IgD-negative memory B cell (primary cell): ENCODE results near the gene TEKT3. TPM values are rescaled to one million over a fixed set of nuclear protein-coding genes. Genes with fewer than 3 reads are reported as not detected.
A peak's percentile ranks its signal among the peaks of the same experiment; 100 is the strongest.

ENCODE experiments used
- H3K27ac Mint-ChIP-seq, 3 donors: one replicate each; pipeline ENCODE4 v1.8.0; 2020 to 2022; ENCODE audit warnings: mild to moderate bottlenecking in 3 of 3, mixed read lengths in 3 of 3, moderate library complexity in 1 of 3
- H3K27me3 Mint-ChIP-seq: one replicate; pipeline ENCODE4 v1.8.0; 2021; ENCODE audit warnings: mixed read lengths
- H3K36me3 Mint-ChIP-seq: one replicate; pipeline ENCODE4 v1.8.0; 2020; ENCODE audit warnings: mild to moderate bottlenecking, mixed read lengths
- H3K4me1 Mint-ChIP-seq, 3 donors: one replicate each; pipeline ENCODE4 v1.8.0; 2020 to 2022; ENCODE audit warnings: mixed read lengths in 3 of 3, mild to moderate bottlenecking in 1 of 3
- H3K4me3 Mint-ChIP-seq, 4 donors: one replicate each; pipeline ENCODE4 v1.8.0; 2020 to 2022; ENCODE audit warnings: mild to moderate bottlenecking in 4 of 4, mixed read lengths in 4 of 4, moderate library complexity in 3 of 4
- H3K9me3 Mint-ChIP-seq, 3 donors: one replicate each; pipeline ENCODE4 v1.8.0; 2020 to 2021; ENCODE audit warnings: mixed read lengths in 3 of 3, mild to moderate bottlenecking in 1 of 3
- polyA plus RNA-seq: library from polyadenylated mRNA; unstranded; fragments of 300-500 nt; fragmentation: Illumina TruSeq; gene quantifications from one replicate; pipeline ENCODE4 v1.2.3, GENCODE V29; 2021

TEKT3 gene
- not detected for polyA plus RNA-seq

DNA sequence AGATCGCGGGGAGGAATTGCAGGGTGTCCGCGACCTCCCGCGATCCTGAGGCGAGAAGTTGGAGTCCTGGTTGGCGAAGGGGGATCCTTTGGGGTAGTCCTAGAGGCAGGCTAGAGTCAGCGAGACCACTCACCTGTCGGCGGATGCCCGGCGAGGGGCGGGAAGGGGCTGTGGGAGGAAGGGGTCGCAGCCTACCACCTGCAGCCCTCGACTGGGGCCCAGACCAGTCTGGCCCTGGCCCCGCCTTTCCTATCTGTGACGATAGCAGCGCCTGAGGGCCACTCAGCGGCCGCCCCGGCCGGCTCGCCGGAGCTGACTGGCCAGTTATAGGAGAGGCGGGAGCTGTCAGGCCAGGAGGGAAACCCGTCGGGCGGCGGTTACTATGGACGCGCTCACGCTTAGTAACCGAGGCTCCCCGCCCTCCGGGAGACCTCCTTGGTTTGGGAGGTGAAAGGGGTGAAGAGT is at the start of gene TEKT3:
Gene TEKT3 (minus strand): TSS at position 213 of the 465 bp plus-strand sequence. CDS start 10,012 bp downstream, outside the sequence.
- H3K4me1 Mint-ChIP-seq: peaks cover 4 to 5% (median 4%) of the 10 kb centered on the region in 3 donors
- H3K27ac Mint-ChIP-seq: no peak within 1 kb of the TSS
- peaks cover 29% of the 10 kb centered on the region for H3K27me3 Mint-ChIP-seq
- peaks cover 0 to 8% (median 0%) of the 10 kb centered on the region in 3 donors for H3K9me3 Mint-ChIP-seq
- H3K36me3 Mint-ChIP-seq: peaks cover 1% of the 10 kb centered on the region
- peak within 1 kb of the TSS in 3 of 4 donors; percentile 10 to 39 (median 35) for H3K4me3 Mint-ChIP-seq

- H3K27ac Mint-ChIP-seq: no peak overlapping the region
- H3K4me1 Mint-ChIP-seq: no peaks in the 10 kb centered on the region
- peaks cover 2% of the 10 kb centered on the region for H3K36me3 Mint-ChIP-seq
- H3K27me3 Mint-ChIP-seq: peaks cover 9% of the 10 kb centered on the region
- peaks cover 4 to 6% (median 4%) of the 10 kb centered on the region in 3 donors for H3K9me3 Mint-ChIP-seq
- no peak overlapping the region for H3K4me3 Mint-ChIP-seq
Measured at GRCh38 chr17:15388356-15389041, 47.1 kb upstream of the TEKT3 start.

DNA sequence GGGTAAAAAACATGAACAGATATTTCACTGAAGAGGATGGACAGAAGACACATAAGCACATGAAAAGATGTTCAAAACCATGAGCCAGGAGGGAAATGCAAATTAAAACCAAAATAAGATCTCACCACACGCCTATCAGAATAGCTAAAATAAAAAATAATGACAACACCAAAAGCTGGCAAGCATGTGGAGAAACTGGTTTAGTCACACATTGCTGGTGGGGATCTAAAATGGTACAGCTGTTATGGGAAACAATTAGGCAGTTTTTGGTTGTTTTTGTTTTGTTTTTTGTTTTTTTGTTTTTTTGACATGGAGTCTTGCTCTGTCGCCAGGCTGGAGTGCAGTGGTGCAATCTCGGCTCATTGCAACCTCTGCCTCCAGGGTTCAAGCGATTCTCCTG is 44.7 kb upstream of the TEKT3 start:
- Mint-ChIP-seq H3K27ac (no peak overlapping the region), H3K9me3 (peaks cover 3 to 4% (median 4%) of the 10 kb centered on the region in 3 donors), H3K4me1 (no peaks in the 10 kb centered on the region), H3K27me3 (peaks cover 10% of the 10 kb centered on the region), H3K4me3 (no peak overlapping the region), H3K36me3 (peaks cover 2% of the 10 kb centered on the region)

GRCh38 chr17:15385305-15385704 is 43.9 kb upstream of the TEKT3 start:
- H3K27me3 Mint-ChIP-seq: peaks cover 10% of the 10 kb centered on the region
- no peak overlapping the region for H3K4me3 Mint-ChIP-seq
- peaks cover 2% of the 10 kb centered on the region for H3K36me3 Mint-ChIP-seq
- no peak overlapping the region for H3K27ac Mint-ChIP-seq
- no peaks in the 10 kb centered on the region for H3K4me1 Mint-ChIP-seq
- peaks cover 3 to 4% (median 4%) of the 10 kb centered on the region in 3 donors for H3K9me3 Mint-ChIP-seq

GRCh38 chr17:15384142-15384787 is 42.9 kb upstream of the TEKT3 start:
- H3K9me3 Mint-ChIP-seq: peaks cover 3 to 4% (median 4%) of the 10 kb centered on the region in 3 donors

DNA sequence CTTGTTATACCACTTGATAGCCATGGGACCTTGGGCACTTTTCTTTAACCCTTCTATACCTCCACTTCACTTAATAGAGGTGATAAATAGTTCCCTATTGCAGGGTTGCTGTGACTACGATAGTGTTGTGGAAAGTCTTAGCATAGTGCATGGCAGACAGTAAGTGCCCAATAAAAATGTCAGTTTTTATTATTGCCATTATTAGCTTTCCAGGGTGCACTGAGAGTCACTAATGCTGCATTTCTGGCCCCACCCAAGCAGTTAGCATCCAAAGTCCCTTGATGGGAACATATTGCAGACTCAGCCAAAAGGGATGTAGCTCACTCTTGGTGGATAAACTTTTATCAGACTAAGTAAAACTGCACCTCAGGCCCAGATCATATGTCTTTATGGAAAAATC is 41.5 kb upstream of the TEKT3 start:
- Mint-ChIP-seq H3K27me3 (peaks cover 10% of the 10 kb centered on the region), H3K4me3 (no peak overlapping the region), H3K27ac (no peak overlapping the region), H3K9me3 (peaks cover 3 to 4% (median 4%) of the 10 kb centered on the region in 3 donors), H3K4me1 (no peaks in the 10 kb centered on the region), H3K36me3 (peaks cover 2% of the 10 kb centered on the region)

More at GRCh38 chr17:15384142-15384787, 42.9 kb upstream of the TEKT3 start:
- peaks cover 10% of the 10 kb centered on the region for H3K27me3 Mint-ChIP-seq
- no peaks in the 10 kb centered on the region for H3K4me1 Mint-ChIP-seq
- H3K4me3 Mint-ChIP-seq: no peak overlapping the region
- H3K36me3 Mint-ChIP-seq: peaks cover 2% of the 10 kb centered on the region
- H3K27ac Mint-ChIP-seq: no peak overlapping the region

GRCh38 chr17:15381707-15382106 is 40.3 kb upstream of the TEKT3 start:
- Mint-ChIP-seq H3K27ac (no peak overlapping the region), H3K9me3 (peaks cover under 1 to 3% (median 2%) of the 10 kb centered on the region in 3 donors), H3K4me1 (no peaks in the 10 kb centered on the region), H3K4me3 (no peak overlapping the region), H3K27me3 (peaks cover 4% of the 10 kb centered on the region), H3K36me3 (peaks cover 2% of the 10 kb centered on the region)

- H3K4me1 Mint-ChIP-seq: no peaks in the 10 kb centered on the region
- peaks cover 3% of the 10 kb centered on the region for H3K27me3 Mint-ChIP-seq
Measured at GRCh38 chr17:15380446-15380845, 39.0 kb upstream of the TEKT3 start.

DNA sequence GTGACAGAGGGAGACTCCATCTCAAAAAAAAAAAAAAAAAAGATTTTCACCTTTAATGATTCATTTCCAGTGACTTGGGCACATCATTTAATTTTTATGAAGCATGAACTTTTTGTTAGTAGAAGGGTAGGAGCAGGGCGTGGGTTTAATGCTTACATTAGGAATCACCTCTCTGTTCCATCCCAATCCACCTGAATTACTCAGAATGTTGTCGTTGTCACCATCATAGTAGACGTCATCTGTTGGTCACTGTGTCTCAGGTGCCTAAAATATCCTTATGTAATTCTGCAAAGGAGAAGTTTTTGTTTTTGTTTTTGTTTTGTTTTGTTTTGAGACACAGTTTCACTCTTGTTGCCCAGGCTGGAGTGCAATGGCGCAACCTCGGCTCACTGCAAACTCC is 38.3 kb upstream of the TEKT3 start:
- Mint-ChIP-seq H3K27me3 (peaks cover 3% of the 10 kb centered on the region), H3K9me3 (no peaks in the 10 kb centered on the region), H3K4me1 (no peaks in the 10 kb centered on the region), H3K36me3 (no peaks in the 10 kb centered on the region), H3K4me3 (no peak overlapping the region), H3K27ac (no peak overlapping the region)

More at GRCh38 chr17:15380446-15380845, 39.0 kb upstream of the TEKT3 start:
- Mint-ChIP-seq H3K4me3 (no peak overlapping the region), H3K27ac (no peak overlapping the region), H3K36me3 (no peaks in the 10 kb centered on the region), H3K9me3 (no peaks in the 10 kb centered on the region)

DNA sequence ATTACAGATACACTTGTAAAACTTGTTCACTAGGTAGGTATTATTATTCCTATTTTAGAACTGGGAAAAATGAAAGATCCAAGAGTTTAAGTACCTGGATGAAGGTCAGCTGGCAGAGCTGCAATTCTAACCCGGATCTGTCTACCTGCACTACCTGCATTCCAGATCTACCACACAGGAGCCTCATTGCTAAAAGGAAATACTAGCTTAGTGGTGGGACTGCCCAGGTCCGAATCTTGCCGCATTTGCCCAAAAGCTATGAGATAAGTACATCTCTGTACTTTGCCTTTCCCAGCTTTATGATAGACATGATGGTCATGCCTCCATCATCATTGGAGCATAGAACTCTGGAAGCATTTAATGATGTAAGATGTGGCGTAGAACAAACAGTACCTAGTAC is 36.8 kb upstream of the TEKT3 start:
- Mint-ChIP-seq H3K27ac (no peak overlapping the region), H3K4me3 (no peak overlapping the region), H3K27me3 (peaks cover 3% of the 10 kb centered on the region)

DNA sequence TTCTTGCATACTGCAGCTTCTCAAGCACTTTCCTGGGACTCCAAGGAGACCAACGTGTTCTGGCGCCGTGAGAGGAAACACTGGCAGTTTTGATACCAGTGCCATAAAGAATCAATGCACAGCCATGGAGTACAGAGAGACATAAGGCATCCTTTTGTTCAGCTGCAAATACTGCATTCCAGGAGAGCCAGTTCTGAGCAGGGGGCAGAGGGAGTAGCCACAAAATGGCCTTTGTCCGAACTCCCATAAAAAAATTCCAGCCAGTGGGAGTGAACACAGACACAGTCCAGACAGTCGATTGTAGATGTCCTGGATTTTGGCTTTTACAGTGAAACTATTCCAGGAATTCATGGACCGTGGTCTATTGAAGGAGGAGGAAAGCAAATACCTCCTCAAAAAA is 36.2 kb upstream of the TEKT3 start:
- Mint-ChIP-seq H3K9me3 (no peaks in the 10 kb centered on the region), H3K27me3 (peaks cover 3% of the 10 kb centered on the region), H3K27ac (no peak overlapping the region), H3K36me3 (no peaks in the 10 kb centered on the region), H3K4me3 (no peak overlapping the region), H3K4me1 (no peaks in the 10 kb centered on the region)

More for the DNA sequence above, 36.8 kb upstream of the TEKT3 start:
- Mint-ChIP-seq H3K9me3 (no peaks in the 10 kb centered on the region), H3K4me1 (no peaks in the 10 kb centered on the region), H3K36me3 (no peaks in the 10 kb centered on the region)

DNA sequence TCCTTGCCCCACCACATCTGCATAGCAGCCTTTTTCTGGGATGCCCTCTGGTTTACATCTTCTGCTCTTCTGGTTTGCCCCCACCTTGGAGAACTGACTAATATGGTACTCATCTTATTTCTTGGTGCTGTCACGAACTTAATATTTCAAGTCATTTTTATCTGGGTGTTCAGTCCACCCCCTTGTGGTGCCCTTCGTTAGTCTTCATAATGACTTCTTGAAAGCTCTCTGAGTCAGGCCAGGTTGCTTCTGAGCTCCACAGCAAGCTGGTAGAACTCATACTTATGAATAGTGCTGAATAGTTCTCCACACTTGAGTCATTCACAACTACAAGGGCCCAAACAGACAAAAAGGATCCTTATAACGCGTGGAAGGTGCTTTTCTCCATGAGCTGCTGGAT is 35.8 kb upstream of the TEKT3 start:
- no peaks in the 10 kb centered on the region for H3K4me1 Mint-ChIP-seq
- H3K27ac Mint-ChIP-seq: no peak overlapping the region
- peaks cover 1% of the 10 kb centered on the region for H3K27me3 Mint-ChIP-seq
- no peak overlapping the region for H3K4me3 Mint-ChIP-seq
- H3K36me3 Mint-ChIP-seq: no peaks in the 10 kb centered on the region
- H3K9me3 Mint-ChIP-seq: no peaks in the 10 kb centered on the region

DNA sequence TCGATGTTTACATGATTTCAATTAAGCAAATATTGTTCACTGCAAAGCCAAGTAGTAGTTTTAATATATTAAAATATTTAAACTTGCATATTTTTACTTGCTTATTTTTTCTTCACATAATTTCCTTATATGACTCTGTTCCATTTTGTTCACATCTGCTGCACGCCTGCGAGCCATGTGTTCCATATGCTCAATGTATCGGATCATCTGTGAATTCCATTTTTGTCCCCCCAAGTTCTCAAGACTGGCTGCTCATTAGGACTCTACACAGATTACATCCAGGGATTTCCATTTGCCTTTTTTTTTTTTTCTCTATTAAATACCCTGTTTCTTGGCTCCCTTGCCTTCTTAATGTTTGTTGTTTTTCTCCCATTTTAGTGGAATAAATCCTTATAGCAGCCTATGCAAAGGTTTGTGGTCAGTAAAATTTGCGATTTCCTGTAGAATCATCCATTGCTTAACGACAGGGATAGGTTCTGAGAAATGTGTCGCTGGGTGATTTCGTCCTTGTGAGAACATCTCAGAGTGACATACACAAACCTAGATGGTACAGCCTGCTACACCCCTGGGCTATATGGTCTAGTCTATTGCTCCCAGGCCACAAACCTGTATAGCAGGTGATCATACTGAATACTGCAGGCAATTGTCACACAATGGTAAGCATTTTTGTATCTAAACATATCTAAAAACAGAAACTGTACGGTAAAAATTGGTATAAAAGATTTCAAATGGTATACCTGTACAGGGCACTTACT is 30.2 kb upstream of the TEKT3 start:
- no peak overlapping the region for H3K4me3 Mint-ChIP-seq
- H3K27me3 Mint-ChIP-seq: no peaks in the 10 kb centered on the region
- H3K27ac Mint-ChIP-seq: no peak overlapping the region
- no peaks in the 10 kb centered on the region for H3K4me1 Mint-ChIP-seq
- H3K9me3 Mint-ChIP-seq: no peaks in the 10 kb centered on the region
- H3K36me3 Mint-ChIP-seq: no peaks in the 10 kb centered on the region

- Mint-ChIP-seq H3K27ac (no peak overlapping the region), H3K4me1 (no peaks in the 10 kb centered on the region), H3K9me3 (peaks cover 0 to 1% (median 0%) of the 10 kb centered on the region in 3 donors), H3K27me3 (no peaks in the 10 kb centered on the region), H3K36me3 (no peaks in the 10 kb centered on the region), H3K4me3 (no peak overlapping the region)
Measured at GRCh38 chr17:15368600-15368999, 27.2 kb upstream of the TEKT3 start.

DNA sequence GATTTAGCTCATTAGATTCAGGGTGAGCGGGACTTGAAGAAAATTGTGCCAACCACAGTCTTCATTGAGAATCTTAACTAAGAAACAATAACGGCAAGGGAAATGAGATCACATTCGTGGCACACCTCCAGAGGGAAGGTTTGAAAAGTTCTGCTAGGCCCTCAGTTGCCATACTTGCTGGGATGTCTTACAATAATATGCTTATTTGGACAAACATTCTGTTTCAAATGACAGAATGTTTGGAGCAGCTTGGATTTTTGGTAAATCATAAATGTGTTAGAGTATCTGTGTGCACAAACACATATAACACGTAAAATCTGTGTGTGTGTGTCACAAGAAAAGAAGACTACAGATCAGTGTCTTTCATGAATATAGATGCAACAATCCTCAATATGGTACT is 24.6 kb upstream of the TEKT3 start:
- Mint-ChIP-seq H3K27me3 (no peaks in the 10 kb centered on the region), H3K4me1 (no peaks in the 10 kb centered on the region), H3K36me3 (no peaks in the 10 kb centered on the region), H3K4me3 (no peak overlapping the region), H3K9me3 (peaks cover 0 to 1% (median 1%) of the 10 kb centered on the region in 3 donors), H3K27ac (no peak overlapping the region)
